Keratinocyte (primary cell): ENCODE results near the gene NUMBL. TPM values are rescaled to one million over a fixed set of nuclear protein-coding genes. Genes with fewer than 3 reads are reported as not detected.

Source experiments
- DNase-seq: peaks from one replicate; pipeline ENCODE4 v3.0.0-alpha.2; 2011; ENCODE audit warnings: low read depth, missing footprints, low spot score
- FAIRE-seq: peaks from 2 replicates; lab custom pipeline; 2011; peaks lifted over from hg19 to GRCh38; lab: Jason Lieb, UNC
- H2AFZ ChIP-seq: 2 replicates; pipeline ENCODE4 v1.6.0; 2012; ENCODE audit warnings: low read length, control low read depth, inconsistent platforms; ENCODE audit not compliant: control insufficient read depth
- H3K27ac ChIP-seq: 2 replicates; pipeline ENCODE4 v1.5.1; 2011; ENCODE audit warnings: low read length; ENCODE audit not compliant: control insufficient read depth, insufficient read depth
- H3K27me3 ChIP-seq: 3 replicates; pipeline ENCODE4 v1.6.0; 2011; ENCODE audit warnings: low read length; ENCODE audit not compliant: control insufficient read depth, insufficient read depth; ENCODE audit errors: extremely low read depth
- H3K36me3 ChIP-seq, 2 experiments: 2 replicates in 1 of 2; 3 replicates in 1 of 2; pipeline ENCODE4 v1.5.1; 2011; ENCODE audit warnings: low read length in 2 of 2, mild to moderate bottlenecking in 1 of 2; ENCODE audit not compliant: control insufficient read depth in 2 of 2, insufficient read depth in 2 of 2; ENCODE audit errors: extremely low read depth in 1 of 2
- H3K4me1 ChIP-seq: 3 replicates; pipeline ENCODE4 v1.5.1; 2011; ENCODE audit warnings: low read length; ENCODE audit not compliant: control insufficient read depth, insufficient read depth; ENCODE audit errors: extremely low read depth
- H3K4me2 ChIP-seq: 3 replicates; pipeline ENCODE4 v1.6.0; 2011; ENCODE audit warnings: low read depth, low read length; ENCODE audit not compliant: control insufficient read depth, insufficient read depth; ENCODE audit errors: extremely low read depth
- H3K4me3 ChIP-seq, 3 experiments: fragments of 200-600 bp in 1 of 3; sonication (generic) in 1 of 3; 2 replicates in 2 of 3; 3 replicates in 1 of 3; pipeline ENCODE4 v1.5.1; 2011 to 2016; ENCODE audit warnings: low read length in 3 of 3, mild to moderate bottlenecking in 3 of 3, control low read depth in 2 of 3, inconsistent platforms in 1 of 3, low read depth in 1 of 3, mixed read lengths in 1 of 3, mixed run types in 1 of 3, moderate library complexity in 1 of 3; ENCODE audit not compliant: control insufficient read depth in 2 of 3, insufficient read depth in 2 of 3; ENCODE audit errors: extremely low read depth in 1 of 3
- H3K79me2 ChIP-seq: 2 replicates; pipeline ENCODE4 v1.6.0; 2012; ENCODE audit warnings: low read length; ENCODE audit not compliant: control insufficient read depth, insufficient read depth
- H3K9ac ChIP-seq: 3 replicates; pipeline ENCODE4 v1.6.0; 2011; ENCODE audit warnings: low read length; ENCODE audit not compliant: control insufficient read depth, insufficient read depth; ENCODE audit errors: extremely low read depth
- H3K9me1 ChIP-seq: 3 replicates; pipeline ENCODE4 v1.6.0; 2011; ENCODE audit warnings: low read length; ENCODE audit not compliant: control insufficient read depth, insufficient read depth; ENCODE audit errors: extremely low read depth
- H3K9me3 ChIP-seq: 2 replicates; pipeline ENCODE4 v1.5.1; 2012; ENCODE audit warnings: low read depth, low read length; ENCODE audit not compliant: control insufficient read depth
- H4K20me1 ChIP-seq: 3 replicates; pipeline ENCODE4 v1.6.0; 2011; ENCODE audit warnings: low read length; ENCODE audit not compliant: control insufficient read depth, insufficient read depth; ENCODE audit errors: extremely low read depth
- EZH2 ChIP-seq: IDR thresholded peaks from one replicate; pipeline ENCODE4 v1.6.1; 2012; ENCODE audit warnings: inconsistent platforms, mild to moderate bottlenecking, low read length, moderate library complexity
- dilution Hi-C: fragments of 300-500 bp; cut with MboI; formaldehyde crosslinking; loops from one replicate; pipeline ENCODE4 v1.7.0; 2020; ENCODE audit warnings: low sequenced_read_pairs; ENCODE audit not compliant: extremely low pct_ligation_motif_present
- polyA plus RNA-seq, 5 experiments: library from polyadenylated mRNA; depleted of rRNA in 3 of 5; stranded (reverse) in 3 of 5; stranded (forward) in 1 of 5; unstranded in 1 of 5; fragments of >200 nt; gene quantifications; 1 replicate in 1 of 5; 2 replicates in 3 of 5; 3 replicates in 1 of 5; pipeline versions ENCODE4 v1.2.1 to v1.2.3, GENCODE V29; 2011 to 2012; ENCODE audit warnings: missing spikeins in 2 of 5, low read depth in 1 of 5, low replicate concordance in 1 of 5
- TF ChIP-seq, protein P1 (sequence below), 3 experiments: IDR thresholded peaks in 1 of 3; conservative IDR thresholded peaks in 1 of 3; optimal IDR thresholded peaks in 1 of 3; 2 replicates in 2 of 3; 3 replicates in 1 of 3; pipeline versions ENCODE3 to v1.5.1; 2011; ENCODE audit warnings: low read length in 3 of 3, mild to moderate bottlenecking in 3 of 3, moderate library complexity in 2 of 3, control low read depth in 1 of 3, inconsistent platforms in 1 of 3; ENCODE audit not compliant: insufficient read depth in 2 of 3; ENCODE audit errors: extremely low read depth in 1 of 3

The NUMBL gene
- polyA plus RNA-seq, 1 donor (not counting 4 experiments of a cell fraction or from before 2014, with no cell fraction given) = 5.7 TPM

DNA sequence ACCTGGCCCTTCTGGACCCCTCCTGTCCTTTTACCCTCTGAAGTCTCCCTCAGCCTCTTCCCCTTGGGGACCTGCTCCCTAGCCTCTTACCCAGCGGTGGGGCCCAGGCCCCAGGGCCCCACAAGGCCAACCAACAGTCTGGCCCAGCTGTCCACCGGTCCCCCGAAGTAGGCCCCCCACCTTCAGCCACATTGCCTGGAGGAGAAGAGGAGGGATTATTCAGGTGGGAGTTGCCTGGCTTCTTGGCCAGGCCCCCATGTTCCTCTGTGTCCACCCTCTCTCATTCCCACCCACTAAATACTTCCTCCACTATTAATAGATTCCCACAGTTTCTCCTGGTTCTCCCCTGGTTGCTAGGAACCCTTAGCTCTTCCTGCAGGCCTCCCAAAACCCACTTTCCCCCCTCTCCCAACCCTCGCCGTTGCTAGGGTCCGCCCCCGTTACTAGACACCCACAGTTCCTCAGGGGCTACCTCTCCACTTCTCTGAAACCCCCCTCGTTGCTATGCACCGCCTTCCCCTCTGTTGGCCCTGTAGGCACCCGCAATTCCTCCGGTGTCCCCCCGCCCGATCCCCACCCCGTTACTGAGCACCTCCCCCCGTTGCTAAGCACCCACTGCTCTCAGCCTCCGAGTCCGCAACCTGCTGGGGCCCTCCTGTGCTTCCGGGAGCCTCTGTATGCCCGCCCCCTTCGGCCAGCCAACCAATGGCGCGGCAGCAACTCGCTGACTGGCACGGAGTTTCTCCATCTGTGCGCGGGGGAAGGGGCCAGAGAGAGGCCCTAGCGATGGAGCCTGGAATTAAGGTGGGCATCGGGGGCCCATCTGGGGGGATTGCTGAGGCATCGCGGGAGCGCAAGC is 24.2 kb upstream of the NUMBL start:
- H3K9me3 ChIP-seq = no peaks in the 10 kb centered on the region
- H3K27ac ChIP-seq = peak overlapping the region; percentile 100
- H3K9me1 ChIP-seq = no peaks in the 10 kb centered on the region
- peaks cover 6% of the 10 kb centered on the region in 2 experiments for H3K36me3 ChIP-seq
- peak overlapping the region; percentile 27 to 53 (median 46) for H3K4me3 ChIP-seq
- no peak for TF ChIP-seq EZH2
- TF ChIP-seq, protein P1, sequence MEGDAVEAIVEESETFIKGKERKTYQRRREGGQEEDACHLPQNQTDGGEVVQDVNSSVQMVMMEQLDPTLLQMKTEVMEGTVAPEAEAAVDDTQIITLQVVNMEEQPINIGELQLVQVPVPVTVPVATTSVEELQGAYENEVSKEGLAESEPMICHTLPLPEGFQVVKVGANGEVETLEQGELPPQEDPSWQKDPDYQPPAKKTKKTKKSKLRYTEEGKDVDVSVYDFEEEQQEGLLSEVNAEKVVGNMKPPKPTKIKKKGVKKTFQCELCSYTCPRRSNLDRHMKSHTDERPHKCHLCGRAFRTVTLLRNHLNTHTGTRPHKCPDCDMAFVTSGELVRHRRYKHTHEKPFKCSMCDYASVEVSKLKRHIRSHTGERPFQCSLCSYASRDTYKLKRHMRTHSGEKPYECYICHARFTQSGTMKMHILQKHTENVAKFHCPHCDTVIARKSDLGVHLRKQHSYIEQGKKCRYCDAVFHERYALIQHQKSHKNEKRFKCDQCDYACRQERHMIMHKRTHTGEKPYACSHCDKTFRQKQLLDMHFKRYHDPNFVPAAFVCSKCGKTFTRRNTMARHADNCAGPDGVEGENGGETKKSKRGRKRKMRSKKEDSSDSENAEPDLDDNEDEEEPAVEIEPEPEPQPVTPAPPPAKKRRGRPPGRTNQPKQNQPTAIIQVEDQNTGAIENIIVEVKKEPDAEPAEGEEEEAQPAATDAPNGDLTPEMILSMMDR (optimal IDR thresholded peaks at IDR 0.05 in 1 of 3, IDR thresholded peaks at IDR 0.05 in 1 of 3, conservative IDR thresholded peaks at IDR 0.05 in 1 of 3; ENCODE audit: extremely low read depth in 1 of 3, insufficient read depth in 2 of 3, low read length in 3 of 3) = no peak
- peak overlapping the region; percentile 67 for H3K4me2 ChIP-seq
- no peaks in the 10 kb centered on the region for H4K20me1 ChIP-seq
- dilution Hi-C loops = no loop called here
- DNase-seq (peak; percentile 75), FAIRE-seq (no peak)
- H3K9ac ChIP-seq = peak overlapping the region; percentile 100
- peak overlapping the region; percentile 72 for H2AFZ ChIP-seq
- H3K4me1 ChIP-seq = peaks cover 14% of the 10 kb centered on the region
- H3K79me2 ChIP-seq = peaks cover 23% of the 10 kb centered on the region
- no peaks in the 10 kb centered on the region for H3K27me3 ChIP-seq

GRCh38 chr19:40713939-40714338 is 23.5 kb upstream of the NUMBL start:
- H3K79me2 ChIP-seq = peaks cover 18% of the 10 kb centered on the region
- no peak overlapping the region for H2AFZ ChIP-seq
- H3K4me3 ChIP-seq = peak overlapping the region in 1 of 3 experiments; percentile 53
- peak overlapping the region; percentile 100 for H3K9ac ChIP-seq
- no peaks in the 10 kb centered on the region for H3K27me3 ChIP-seq
- FAIRE-seq = no peak
- no peak overlapping the region for H3K27ac ChIP-seq
- peaks cover 7% of the 10 kb centered on the region in 2 experiments for H3K36me3 ChIP-seq
- peak overlapping the region; percentile 67 for H3K4me2 ChIP-seq
- H3K9me1 ChIP-seq = no peaks in the 10 kb centered on the region
- no peak for DNase-seq
- dilution Hi-C loops = no loop called here
- TF ChIP-seq, protein P1 (optimal IDR thresholded peaks at IDR 0.05 in 1 of 3, IDR thresholded peaks at IDR 0.05 in 1 of 3, conservative IDR thresholded peaks at IDR 0.05 in 1 of 3; ENCODE audit: extremely low read depth in 1 of 3, insufficient read depth in 2 of 3, low read length in 3 of 3) = no peak
- no peak for TF ChIP-seq EZH2
- H4K20me1 ChIP-seq = no peaks in the 10 kb centered on the region
- peaks cover 10% of the 10 kb centered on the region for H3K4me1 ChIP-seq
- no peaks in the 10 kb centered on the region for H3K9me3 ChIP-seq
